Activated T-cell treated with anti-CD3 and anti-CD28 coated beads for 1 hour (primary cell): ENCODE measurements around the gene ATP5F1D.
A peak's percentile ranks its signal among the peaks of the same experiment; 100 is the strongest.
"Not testable (repeated sequence)": the region's sequence is repeated elsewhere in the genome, so short reads cannot be mapped to it uniquely, and the experiment has no call there.

ENCODE experiments used
- DNase-seq: peaks from one replicate; pipeline ENCODE4 v3.0.0-alpha.2; 2020; ENCODE audit warnings: low read depth

Gene ATP5F1D

DNA sequence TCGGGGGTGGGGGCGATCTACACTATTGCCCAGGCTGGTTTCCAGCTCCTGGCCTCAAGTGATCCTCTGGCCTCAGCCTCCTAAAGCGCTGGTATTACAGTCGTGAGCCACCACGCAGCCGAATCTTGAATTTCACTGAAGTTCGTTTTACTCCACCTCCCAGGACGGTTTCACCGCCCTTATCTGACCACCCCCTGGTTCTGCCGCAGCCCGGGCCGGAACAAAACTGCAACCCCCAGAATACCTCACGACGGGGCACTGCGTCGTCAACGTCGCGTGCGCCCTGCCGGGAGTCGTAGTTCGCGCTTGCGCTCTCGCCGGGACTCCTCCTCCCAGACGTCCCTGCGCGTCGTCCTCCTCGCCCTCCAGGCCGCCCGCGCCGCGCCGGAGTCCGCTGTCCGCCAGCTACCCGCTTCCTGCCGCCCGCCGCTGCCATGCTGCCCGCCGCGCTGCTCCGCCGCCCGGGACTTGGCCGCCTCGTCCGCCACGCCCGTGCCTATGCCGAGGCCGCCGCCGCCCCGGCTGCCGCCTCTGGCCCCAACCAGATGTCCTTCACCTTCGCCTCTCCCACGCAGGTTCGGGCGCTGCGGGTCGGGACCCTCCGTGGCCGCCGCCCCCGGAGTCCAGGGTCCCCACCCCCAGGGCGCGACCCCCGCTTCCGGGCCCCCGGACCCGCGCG is at the start of gene ATP5F1D:
ATP5F1D (plus strand) TSS at position 335 of the 679 bp plus-strand sequence; CDS start at position 435, 100 bp downstream.
- DNase-seq = peak; percentile 86

DNA sequence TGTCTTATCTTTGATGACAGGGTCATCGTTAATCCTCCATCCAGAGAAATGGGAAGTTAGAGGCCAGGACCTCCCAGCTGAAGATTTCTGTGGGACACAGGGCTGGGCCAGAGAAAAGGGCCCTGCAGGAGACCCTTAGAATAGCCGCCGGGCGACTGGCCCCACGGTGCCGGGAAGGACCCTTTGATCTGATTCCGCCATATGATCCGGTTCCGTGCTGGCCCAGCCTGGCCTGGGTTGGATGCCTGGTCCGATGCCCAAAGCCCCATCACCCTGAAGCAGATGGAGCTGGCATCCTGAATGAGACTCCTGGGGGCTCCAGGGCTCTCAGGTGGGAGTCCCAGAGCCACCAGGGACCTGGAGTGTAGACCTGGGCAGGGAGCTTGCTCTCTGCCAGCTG is 42.0 kb upstream of the ATP5F1D start:
- no peak for DNase-seq

DNA sequence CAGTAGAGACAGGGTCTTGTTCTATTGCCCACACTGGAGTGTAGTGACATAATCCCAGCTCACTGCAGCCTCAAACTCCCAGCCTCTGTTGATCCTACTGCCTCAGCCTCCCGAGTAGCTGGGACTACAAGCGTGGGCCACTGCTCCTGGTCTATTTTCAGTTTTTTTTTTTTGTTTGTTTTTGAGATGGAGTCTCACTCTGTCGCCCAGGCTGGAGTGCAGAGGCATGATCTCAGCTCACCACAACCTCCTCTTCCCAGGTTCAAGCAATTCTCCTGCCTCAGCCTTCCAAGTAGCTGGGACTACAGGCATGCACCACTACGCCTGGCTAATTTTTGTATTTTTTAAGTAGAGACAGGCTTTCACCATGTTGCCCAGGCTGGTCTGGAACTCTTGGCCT is 40.9 kb upstream of the ATP5F1D start:
- DNase-seq = not testable (repeated sequence)

DNA sequence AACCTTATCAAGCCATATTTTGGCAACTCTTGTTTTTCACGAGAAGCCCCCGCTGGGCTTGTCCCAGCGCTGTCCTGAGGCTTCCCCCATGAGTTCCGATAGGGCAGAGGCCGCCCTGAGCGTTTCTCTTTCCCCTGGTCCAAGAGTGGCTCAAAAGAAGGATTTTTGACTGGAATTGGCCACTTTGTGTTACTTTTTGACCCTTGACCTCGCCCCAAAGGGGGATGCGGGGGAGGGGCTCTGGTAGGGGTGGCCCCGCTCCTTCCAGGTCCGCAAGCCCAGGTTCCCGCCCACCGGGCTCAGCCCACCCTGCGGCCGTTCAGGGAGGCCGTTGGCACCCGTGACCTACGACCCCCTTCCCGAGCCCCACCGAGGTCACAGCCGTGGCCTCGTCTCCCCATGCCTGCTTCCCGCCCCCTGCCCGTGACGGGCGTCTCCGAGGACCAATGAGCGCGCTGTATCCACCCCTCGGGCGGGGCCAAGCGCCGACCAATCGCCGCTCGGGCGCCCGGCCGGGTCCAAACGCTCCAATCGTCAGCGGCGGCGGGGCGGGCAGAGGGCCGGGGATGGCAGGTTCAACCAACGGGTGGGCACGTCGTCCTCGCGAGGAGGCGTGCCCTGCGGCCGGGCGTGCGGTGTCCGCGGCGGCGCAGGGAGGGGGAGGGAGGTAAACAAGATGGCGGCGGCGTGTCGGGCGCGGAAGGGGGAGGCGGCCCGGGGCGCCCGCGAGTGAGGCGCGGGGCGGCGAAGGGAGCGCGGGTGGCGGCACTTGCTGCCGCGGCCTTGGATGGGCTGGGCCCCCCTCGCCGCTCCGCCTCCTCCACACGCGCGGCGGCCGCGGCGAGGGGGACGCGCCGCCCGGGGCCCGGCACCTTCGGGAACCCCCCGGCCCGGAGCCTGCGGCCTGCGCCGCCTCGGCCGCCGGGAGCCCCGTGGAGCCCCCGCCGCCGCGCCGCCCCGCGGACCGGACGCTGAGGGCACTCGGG is 36.1 kb upstream of the ATP5F1D start, which contains the start of gene STK11:
STK11 (plus strand) TSS at position 665 of the 986 bp plus-strand sequence. CDS start 1,136 bp downstream, outside the sequence.
- DNase-seq = peak; percentile 99

DNA sequence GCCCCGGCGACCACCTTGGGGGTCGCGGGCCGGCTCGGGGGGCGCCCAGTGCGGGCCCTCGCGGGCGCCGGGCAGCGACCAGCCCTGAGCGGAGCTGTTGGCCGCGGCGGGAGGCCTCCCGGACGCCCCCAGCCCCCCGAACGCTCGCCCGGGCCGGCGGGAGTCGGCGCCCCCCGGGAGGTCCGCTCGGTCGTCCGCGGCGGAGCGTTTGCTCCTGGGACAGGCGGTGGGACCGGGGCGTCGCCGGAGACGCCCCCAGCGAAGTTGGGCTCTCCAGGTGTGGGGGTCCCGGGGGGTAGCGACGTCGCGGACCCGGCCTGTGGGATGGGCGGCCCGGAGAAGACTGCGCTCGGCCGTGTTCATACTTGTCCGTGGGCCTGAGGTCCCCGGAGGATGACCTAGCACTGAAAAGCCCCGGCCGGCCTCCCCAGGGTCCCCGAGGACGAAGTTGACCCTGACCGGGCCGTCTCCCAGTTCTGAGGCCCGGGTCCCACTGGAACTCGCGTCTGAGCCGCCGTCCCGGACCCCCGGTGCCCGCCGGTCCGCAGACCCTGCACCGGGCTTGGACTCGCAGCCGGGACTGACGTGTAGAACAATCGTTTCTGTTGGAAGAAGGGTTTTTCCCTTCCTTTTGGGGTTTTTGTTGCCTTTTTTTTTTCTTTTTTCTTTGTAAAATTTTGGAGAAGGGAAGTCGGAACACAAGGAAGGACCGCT is 35.2 kb upstream of the ATP5F1D start:
- no peak for DNase-seq

DNA sequence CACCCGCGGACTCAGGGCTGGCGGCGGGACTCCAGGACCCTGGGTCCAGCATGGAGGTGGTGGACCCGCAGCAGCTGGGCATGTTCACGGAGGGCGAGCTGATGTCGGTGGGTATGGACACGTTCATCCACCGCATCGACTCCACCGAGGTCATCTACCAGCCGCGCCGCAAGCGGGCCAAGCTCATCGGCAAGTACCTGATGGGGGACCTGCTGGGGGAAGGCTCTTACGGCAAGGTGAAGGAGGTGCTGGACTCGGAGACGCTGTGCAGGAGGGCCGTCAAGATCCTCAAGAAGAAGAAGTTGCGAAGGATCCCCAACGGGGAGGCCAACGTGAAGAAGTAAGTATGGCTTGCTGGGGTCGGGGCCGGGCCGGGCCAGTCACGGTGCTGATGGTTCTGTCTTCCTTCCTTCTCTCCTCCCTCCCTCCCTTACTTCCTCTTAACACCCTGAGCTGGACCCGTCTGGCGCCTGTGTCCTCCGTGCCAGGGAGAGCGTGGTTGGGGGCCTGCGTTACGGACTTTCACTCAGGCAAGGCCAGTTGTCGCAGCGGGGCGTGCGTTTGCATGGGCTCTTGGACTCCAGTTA is 34.6 kb upstream of the ATP5F1D start:
- no peak for DNase-seq

DNA sequence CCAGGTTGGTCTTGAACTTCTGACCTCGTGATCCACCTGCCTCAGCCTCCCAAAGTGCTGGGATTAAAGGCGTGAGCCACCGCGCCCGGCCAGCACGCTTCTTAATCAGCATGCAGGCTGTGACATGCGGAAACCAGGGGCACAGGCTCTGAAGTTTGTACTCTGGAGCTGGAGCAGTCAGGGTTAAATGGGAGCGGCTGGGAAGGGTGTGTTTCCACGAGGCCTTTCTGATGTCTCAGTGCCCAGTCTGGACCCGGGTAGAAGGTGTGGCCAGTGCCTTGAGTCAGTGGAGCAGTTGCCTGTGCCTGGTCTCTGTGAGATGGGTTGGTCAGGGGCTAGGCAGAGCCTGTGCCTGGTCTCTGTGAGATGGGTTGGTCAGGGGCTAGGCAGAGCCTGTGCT is 32.7 kb upstream of the ATP5F1D start:
- DNase-seq = not testable (repeated sequence)

DNA sequence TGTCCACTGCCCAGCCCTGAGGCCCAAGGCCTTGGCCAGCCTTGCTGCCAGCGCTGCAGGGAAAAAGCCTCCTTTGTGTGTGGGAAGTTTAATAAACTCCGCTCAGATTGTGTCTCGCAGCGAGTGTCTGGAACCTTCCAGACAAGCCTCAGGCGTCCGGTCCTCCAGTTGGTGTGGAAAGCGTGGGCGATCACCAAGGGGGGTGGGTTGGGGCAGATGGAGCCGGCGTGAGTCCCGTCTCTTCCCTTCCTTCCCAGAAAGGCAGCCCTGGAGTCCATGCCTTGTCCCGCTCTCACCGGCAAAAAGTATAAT is 31.4 kb upstream of the ATP5F1D start:
- DNase-seq = no peak

DNA sequence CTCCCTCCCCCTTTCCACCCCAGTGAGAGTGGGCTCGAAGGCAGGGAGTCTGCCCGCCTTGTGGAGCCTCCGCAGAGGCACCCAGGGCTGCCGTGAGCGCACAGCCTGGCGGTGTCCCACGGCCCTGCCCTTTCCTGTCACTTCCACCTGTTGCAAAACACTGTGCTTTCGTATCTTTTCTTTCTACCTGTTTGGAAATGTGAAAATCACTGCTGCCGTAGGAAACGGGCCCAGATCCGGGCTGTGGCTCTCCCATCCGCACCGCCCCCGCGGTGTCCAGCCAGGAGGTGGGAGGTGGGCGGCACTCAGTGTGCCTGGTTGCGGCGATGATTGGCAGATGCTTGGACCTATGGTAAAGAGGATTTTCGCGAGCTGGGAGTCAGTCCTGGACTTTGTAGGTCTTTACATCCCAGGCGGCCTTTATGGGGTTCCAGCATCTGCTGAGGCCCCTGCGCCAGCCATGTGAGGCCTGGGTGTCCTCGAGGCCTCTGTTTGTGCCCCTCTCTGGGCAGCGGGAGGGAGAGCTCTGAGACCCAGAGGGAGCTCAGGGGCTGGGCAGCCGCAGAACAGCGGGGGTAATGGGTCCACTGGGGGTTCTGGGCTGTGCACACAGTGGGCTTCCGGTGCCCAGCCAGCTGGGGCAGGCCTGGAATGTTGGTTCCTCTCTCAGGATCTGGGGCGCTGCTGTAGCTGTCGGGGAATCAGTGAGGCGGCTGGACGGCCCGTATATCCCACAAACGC is 29.9 kb upstream of the ATP5F1D start:
- no peak for DNase-seq

DNA sequence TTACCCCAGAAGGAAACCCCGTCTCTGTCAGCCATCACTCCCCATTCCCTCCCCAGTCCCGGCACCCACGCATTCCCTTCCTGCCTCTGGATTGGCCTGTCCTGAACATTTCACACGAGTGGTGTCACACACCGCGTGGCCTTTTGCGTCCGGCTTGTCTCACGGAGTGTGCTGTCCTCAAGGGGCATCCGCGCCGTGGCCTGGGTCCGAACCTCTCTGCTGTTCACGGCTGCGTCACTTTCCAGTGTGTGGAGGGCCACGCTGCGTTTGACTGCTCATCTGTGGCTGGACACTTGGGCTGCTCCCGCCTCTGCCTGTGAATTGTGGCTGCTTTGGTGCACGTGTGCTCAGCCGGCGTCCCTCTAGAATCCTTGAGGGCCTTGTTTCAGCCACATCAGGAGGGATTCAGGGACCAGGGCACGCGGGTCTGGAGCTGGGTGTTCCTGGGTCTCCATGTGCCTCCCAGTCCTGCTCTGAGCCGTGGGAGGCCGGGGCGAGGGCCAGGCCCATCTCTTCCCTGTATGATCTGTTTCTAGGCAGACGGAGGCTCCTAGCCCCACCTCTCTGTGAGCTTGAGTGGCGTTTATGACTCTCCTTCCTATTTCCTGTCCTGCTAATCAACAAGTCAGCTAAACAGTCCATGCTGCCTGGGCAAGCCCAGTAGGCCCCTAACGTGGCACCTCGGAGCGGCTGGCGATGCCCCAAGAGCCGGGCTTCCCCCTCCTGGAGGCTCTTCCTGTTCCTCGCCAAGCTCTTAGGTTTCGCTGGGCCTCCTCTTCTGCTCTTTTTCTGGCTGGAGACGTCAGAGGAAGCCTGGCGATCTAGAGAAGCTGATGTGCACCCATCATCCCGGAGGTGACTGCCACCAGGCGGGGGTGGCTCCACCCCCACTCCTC is 27.9 kb upstream of the ATP5F1D start:
- no peak for DNase-seq

DNA sequence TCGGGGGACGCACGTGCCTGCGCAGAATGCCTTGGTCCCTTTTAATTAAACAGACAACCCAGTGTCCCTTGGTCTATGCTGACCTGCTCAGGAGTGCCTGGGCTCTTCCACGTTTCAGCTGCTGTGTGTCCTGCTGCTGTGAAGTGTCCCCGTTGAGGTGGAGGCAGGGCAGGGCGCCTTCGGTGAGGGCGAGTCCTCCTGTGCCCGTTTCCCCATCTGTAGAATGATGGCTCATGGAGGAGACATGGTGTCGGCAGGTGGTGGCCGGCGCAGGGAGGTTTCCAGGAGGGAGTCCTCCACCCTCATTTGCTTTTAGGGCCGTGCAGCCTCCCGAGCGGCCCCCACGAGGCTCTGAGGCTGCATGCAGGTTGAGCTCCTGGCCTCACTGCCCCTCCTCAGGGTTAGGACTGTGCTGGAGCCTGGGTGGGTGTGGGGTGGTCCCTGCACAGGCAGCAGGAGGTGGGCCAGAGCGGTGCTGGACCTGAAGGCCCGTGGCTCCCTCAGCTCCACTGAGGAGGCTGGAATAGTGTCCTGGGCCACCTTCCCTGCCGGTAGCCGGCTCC is 27.2 kb upstream of the ATP5F1D start:
- no peak for DNase-seq

DNA sequence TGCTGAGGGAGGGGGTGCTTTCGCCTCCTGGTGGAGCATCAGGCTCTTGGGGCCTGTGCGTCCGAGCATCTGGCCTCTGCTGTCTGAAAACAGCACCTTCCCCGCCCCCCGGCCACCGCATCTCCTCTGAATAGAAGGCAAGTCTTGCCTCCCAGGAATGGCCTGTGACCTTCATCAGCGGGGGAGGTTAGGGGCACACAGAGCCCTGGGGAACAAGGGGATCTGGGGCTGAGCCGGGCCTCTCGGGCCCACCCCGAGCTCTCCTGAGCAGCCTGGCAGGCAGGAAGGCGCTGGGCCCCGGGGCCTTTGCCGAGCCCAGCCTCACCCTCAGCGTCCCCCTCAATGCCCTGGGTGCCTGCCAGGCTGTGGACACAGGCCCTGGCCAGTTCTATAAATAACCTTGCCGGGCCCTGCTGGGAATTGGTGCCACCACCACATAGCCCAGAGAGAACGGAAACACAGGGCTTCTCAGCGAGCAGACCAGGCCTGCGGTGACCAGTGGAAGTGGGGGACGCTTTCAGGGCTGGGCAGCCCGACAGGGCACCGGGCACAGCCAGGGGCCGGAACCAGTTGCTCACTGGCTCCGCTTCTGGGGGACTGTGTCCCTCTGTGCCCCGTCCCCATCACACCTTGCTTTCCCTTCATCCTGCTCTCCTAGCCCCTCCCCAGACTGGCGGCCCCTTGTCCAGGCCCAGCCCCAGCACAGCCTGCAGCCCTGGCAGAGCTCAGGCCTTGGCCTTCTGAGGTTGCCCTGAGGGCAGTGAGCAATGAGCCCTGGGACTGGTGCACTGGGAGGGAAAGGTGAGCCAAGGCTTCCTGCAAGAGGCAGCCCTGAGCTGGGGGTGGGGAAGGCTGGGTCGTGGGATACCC is 26.5 kb upstream of the ATP5F1D start:
- DNase-seq = no peak

DNA sequence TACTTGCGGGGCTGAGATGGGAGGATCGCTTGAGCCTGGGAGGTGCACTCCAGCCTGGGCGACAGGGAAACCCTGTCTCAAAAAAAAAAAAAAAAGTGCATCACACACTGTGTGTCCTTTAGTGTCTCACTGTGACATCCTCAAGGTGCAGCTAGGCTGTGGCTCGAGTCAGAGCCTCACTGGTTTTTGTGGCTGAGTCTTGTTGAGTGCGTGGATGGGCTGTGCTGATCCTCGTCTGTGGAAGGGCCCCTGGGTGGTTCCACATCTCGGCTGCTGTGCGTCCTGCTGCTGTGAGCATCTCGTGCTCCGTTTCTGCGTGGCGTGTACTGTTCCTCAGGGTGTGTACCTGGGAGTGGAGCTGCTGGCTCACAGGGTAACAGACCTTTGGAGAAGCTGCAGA is 24.8 kb upstream of the ATP5F1D start:
- DNase-seq = no peak

DNA sequence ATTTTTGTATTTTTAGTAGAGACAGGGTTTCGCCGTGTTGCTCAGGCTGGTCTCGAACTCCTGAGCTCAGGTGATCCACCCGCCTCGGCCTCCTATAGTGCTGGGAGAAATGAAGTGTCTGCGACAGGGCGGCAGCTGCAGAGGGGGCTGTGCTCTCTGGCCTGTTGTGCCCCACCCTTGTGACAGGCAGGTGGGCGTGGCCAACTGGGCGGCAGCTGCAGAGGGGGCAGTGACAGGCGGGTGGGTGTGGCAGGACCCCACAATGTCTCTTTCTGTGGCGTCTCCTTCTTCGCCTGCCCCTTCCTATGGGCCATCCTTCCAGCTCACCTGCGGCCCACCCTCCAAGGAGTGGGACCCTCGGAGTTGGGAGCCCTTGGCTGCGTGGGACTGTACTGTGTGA is 24.2 kb upstream of the ATP5F1D start:
- no peak for DNase-seq

DNA sequence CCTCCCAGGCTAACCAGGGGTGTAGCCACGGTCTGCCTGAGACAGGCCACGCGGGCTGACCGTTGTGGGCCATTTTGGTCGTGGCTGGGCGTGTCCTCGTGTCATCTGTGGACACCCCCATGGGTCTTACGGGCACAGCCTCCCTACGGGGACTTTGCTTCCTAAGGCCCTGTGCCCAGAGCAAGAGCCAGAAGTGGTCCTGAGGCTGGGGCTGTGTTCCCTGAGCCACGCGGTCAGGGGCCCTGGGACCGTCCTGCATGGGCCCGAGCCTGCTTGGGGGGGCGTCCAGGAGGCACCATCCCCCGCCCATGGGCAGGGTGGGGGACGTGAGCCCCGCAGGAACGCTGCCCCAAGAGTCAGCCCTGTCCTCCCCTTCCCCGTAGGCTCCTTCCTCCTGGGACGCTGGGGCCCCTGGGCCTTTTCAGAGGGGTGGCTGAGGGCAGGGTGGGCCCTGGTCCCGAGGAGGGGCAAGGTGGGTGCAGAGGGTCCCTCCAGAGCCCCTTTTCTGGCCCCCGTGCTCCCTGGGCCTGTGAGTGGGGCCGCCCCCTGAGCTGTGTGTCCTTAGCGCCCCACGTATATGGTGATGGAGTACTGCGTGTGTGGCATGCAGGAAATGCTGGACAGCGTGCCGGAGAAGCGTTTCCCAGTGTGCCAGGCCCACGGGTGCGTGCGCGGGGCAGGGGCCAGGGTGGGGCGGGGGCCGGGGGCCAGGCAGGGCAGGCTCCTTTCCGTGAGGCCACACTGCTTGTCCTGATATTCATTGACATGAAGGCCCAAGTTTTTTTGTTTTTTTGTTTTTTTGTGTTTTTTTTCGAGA is 22.6 kb upstream of the ATP5F1D start:
- DNase-seq = no peak

DNA sequence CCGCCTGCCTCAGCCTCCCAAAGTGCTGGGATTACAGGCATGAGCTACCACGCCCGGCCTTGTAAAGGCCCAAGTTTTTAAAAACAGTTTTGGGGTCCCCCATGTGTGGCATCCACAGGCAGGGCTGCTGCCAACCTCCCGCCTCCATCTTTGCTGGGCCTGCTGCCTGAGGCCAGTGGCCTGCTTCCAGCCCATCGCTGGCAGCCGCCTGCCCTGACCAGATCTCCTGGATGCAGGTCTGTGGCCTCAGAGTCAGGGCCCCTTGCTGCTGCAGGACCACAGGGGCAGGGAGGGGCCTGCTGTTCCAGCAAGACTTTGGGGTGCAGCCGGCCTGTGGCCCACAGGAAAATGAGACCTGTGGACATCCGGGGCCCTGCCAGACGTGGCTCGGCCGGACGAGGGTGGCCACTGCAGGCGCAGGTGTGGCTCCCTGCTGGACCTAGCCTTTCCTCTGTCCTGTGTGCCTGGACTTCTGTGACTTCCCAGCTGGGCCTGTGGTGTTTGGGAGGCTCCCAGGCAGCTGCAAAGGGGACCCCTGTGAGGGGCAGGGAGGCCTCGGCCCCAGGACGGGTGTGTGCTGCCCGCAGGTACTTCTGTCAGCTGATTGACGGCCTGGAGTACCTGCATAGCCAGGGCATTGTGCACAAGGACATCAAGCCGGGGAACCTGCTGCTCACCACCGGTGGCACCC is 21.6 kb upstream of the ATP5F1D start:
- DNase-seq = no peak

DNA sequence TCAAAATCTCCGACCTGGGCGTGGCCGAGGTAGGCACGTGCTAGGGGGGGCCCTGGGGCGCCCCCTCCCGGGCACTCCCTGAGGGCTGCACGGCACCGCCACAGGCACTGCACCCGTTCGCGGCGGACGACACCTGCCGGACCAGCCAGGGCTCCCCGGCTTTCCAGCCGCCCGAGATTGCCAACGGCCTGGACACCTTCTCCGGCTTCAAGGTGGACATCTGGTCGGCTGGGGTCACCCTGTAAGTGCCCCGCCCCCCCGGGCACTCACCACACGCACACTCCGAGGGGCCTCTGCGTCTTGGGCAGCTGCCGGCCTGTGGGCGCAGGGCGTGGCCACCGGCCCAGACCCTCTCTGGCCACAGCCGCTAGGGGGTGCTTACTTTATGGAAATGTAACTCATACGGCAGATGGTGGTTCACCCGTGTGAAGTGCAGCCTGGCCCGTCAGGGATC is 21.0 kb upstream of the ATP5F1D start:
- DNase-seq = no peak
